PFSK-1 (cell line): ENCODE data around the gene RAD9A.

ENCODE experiments used
- FOXP2 ChIP-seq: optimal IDR thresholded peaks from 2 replicates; pipeline ENCODE3; 2011; ENCODE audit warnings: borderline replicate concordance, control low read depth, inconsistent platforms; ENCODE audit not compliant: insufficient read depth; ENCODE audit errors: extremely low read length, extremely low read depth
- POLR2AphosphoS5 ChIP-seq: IDR thresholded peaks from 2 replicates; pipeline ENCODE4 v1.6.1; 2012; ENCODE audit warnings: low read depth, mild to moderate bottlenecking, control low read depth, low read length, moderate library complexity
- SIN3A ChIP-seq: IDR thresholded peaks from 2 replicates; pipeline ENCODE4 v1.6.1; 2012; ENCODE audit warnings: mild to moderate bottlenecking, low read length, moderate library complexity, borderline replicate concordance; ENCODE audit not compliant: insufficient read depth
- TAF1 ChIP-seq: IDR thresholded peaks from 2 replicates; pipeline ENCODE4 v1.6.1; 2012; ENCODE audit warnings: low read length, control low read depth, borderline replicate concordance; ENCODE audit not compliant: insufficient read depth
- TF ChIP-seq, protein P1 (sequence below), 2 experiments: IDR thresholded peaks; 2 replicates each; pipeline versions ENCODE4 v1.6.1 to v1.8.0; 2011 to 2012; ENCODE audit warnings: low read depth in 2 of 2, low read length in 2 of 2, control low read depth in 1 of 2, inconsistent platforms in 1 of 2, mild to moderate bottlenecking in 1 of 2, moderate library complexity in 1 of 2; ENCODE audit not compliant: insufficient read depth in 1 of 2

Gene RAD9A

DNA sequence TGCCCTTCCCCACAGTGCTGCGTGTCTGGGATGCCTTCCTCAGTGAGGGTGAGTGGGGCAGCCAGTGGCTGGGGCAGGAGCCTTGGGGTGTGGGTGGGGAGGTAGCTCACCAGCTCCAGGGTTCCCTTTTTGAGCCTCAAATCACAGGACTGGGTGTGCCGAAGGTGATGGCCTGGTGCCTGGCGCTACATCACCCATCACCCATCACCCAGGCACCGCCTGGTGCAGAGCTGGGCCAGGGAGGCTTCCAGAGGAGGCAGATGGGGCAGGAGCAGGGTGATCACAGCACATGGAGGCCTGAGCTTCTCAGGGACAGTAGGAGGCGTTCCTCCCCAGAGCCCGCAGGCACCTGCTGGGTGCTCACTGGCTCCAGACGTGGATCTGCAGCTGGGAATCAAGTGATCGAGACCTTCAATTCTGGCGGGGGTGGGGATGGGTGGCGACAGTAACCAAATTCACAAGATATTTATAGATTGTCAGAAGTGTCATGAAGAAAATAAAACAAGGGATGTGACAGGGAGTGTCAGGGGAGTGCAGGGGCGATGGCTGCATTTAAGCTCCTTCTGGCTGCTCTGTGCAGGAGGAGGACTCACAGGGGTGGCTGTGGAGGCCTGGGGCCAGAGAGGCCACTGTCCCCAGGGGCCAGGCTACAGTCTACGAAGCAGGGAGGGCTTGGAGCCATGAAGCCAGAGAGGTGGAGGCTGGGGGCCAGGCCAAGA, 15.3 kb downstream of the RAD9A start:
- TF ChIP-seq, protein P1, sequence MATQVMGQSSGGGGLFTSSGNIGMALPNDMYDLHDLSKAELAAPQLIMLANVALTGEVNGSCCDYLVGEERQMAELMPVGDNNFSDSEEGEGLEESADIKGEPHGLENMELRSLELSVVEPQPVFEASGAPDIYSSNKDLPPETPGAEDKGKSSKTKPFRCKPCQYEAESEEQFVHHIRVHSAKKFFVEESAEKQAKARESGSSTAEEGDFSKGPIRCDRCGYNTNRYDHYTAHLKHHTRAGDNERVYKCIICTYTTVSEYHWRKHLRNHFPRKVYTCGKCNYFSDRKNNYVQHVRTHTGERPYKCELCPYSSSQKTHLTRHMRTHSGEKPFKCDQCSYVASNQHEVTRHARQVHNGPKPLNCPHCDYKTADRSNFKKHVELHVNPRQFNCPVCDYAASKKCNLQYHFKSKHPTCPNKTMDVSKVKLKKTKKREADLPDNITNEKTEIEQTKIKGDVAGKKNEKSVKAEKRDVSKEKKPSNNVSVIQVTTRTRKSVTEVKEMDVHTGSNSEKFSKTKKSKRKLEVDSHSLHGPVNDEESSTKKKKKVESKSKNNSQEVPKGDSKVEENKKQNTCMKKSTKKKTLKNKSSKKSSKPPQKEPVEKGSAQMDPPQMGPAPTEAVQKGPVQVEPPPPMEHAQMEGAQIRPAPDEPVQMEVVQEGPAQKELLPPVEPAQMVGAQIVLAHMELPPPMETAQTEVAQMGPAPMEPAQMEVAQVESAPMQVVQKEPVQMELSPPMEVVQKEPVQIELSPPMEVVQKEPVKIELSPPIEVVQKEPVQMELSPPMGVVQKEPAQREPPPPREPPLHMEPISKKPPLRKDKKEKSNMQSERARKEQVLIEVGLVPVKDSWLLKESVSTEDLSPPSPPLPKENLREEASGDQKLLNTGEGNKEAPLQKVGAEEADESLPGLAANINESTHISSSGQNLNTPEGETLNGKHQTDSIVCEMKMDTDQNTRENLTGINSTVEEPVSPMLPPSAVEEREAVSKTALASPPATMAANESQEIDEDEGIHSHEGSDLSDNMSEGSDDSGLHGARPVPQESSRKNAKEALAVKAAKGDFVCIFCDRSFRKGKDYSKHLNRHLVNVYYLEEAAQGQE (IDR thresholded peaks at IDR 0.05; ENCODE audit: insufficient read depth in 1 of 2, low read depth in 2 of 2, low read length in 2 of 2), result no peak
- TF ChIP-seq SIN3A (no peak), POLR2AphosphoS5 (no peak), FOXP2 (no peak), TAF1 (no peak)

DNA sequence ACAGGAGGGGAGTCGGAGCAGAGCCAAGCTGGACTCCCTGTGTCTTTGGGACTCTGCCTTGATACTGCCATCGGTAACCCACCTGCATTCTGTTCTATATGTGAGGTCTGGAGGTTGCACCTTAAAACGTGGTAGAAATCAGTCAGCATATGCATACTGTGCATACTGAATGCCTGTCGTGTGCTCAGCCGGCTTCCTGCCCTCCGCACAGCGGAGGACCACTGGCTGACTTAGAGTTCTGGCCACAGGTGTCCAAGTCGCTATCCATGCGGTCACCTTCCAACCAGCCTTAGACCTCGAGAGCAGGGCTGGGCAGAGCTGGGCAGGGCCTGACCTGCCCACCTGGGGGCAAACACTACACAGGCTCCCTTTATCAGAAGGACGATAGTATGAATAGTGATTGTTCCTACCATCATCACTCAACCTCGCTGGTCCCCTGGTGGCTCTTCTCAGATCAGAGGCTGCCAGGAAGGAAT, 15.9 kb downstream of the RAD9A start:
- TF ChIP-seq FOXP2 (no peak), POLR2AphosphoS5 (no peak), SIN3A (no peak), TAF1 (no peak)
- TF ChIP-seq, protein P1 (IDR thresholded peaks at IDR 0.05; ENCODE audit: insufficient read depth in 1 of 2, low read depth in 2 of 2, low read length in 2 of 2), result no peak

DNA sequence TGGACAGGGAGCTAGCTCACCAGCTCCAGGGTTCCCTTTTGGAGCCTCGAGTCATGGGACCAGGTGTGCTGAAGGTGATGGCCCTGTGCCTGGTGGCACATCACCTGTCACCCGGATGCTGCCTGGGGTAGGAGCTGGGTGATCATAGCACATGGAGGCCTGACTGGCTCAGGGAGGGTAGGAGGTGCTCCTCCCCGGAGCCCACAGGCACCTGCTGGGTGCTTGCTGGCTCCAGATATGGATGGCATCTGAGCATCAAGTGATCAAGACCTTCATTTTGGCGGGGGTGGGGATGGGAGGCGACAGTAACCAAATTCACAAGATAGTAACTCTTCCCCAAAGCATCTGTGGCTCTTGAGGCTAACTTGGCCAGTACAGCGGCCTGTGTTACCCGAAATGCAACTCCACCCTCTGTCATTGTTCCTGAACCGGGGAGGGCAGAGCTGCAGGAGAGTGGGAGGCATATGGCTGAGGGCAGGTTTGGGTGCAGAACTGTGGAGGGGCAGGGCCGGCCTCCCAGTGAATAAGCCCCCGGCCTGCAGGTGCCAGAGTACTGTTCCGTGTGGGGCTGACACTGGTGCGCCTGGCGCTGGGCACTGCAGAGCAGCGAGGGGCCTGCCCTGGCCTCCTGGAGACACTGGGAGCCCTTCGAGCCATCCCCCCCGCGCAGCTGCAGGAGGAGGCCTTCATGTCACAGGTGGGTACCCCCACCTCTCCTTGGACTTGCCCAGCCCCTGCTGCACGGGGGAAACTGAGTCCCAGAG, 16.8 kb downstream of the RAD9A start:
- TF ChIP-seq FOXP2 (no peak), TAF1 (no peak)

DNA sequence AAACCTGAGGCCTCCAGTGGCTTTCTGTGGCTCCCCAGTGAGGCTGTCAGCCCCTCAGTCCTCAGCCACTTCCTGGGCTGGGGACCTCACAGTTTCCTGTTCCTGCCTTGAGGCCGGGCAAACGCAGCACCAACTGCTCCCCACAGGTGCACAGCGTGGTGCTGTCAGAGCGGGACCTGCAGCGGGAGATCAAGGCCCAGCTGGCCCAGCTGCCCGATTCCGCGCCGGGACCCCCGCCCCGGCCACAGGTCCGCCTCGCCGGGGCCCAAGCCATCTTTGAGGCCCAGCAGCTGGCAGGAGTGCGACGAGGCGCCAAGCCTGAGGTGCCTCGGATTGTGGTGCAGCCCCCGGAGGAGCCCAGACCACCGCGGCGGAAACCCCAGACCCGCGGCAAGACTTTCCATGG, 17.5 kb downstream of the RAD9A start:
- TF ChIP-seq, protein P1 (IDR thresholded peaks at IDR 0.05; ENCODE audit: insufficient read depth in 1 of 2, low read depth in 2 of 2, low read length in 2 of 2), result no peak
- TF ChIP-seq FOXP2 (no peak), TAF1 (no peak), SIN3A (no peak), POLR2AphosphoS5 (no peak)

DNA sequence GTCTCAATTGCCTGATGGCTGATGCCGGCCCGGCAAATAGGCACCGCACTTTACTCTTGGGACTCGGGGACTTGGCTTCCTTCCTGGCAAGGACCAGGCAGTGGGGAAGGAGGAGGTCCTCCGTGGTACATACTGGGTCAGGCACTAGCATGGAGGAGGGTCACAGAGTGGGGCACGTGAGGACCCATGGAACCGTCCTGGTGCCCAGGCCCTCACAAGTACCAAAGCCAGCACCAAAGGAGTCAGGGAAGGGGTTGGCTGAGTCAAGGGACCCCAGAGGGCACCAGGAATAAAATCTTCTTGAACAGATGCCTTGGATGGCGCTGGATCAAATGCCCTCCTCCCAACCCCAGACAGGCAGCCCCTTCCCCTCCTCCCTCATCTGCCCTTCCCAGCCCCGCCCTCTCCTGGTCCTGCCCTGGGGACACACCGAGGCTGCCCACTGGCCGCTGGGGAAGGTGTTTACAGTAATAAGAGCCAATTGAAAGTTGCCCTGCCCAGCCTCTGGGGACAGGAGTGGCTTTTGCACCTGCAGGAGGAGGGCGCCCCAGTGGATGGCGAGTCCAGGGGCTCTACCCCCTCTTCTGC, 18.1 kb downstream of the RAD9A start:
- TF ChIP-seq, protein P1 (IDR thresholded peaks at IDR 0.05; ENCODE audit: insufficient read depth in 1 of 2, low read depth in 2 of 2, low read length in 2 of 2), result no peak
- TF ChIP-seq FOXP2, result no peak
- TF ChIP-seq TAF1, result no peak
- no peak for TF ChIP-seq POLR2AphosphoS5
- TF ChIP-seq SIN3A, result no peak
